T-helper 2 cell treated with Interferon-gamma antibody and Interleukin-4, amounts not matched to agents 5 μg/mL and 100 μg/mL, for 36 hours (primary cell): ENCODE results near the gene IFTAP.
"Not testable (repeated sequence)": the region's sequence is repeated elsewhere in the genome, so short reads cannot be mapped to it uniquely, and the experiment has no call there.

Source experiments
- DNase-seq: peaks from one replicate; pipeline ENCODE4 v3.0.0; 2021; ENCODE audit warnings: low spot score
- H3K27ac Mint-ChIP-seq: one replicate; pipeline ENCODE4 v1.8.0; 2021; ENCODE audit warnings: mild to moderate bottlenecking, mixed read lengths
- H3K27me3 Mint-ChIP-seq: one replicate; pipeline ENCODE4 v1.8.0; 2021; ENCODE audit warnings: low read depth, mixed read lengths
- H3K36me3 Mint-ChIP-seq: one replicate; pipeline ENCODE4 v1.8.0; 2021; ENCODE audit warnings: low read depth, mixed read lengths
- H3K4me1 Mint-ChIP-seq: one replicate; pipeline ENCODE4 v1.8.0; 2021; ENCODE audit warnings: low read depth, mixed read lengths
- H3K4me3 Mint-ChIP-seq: one replicate; pipeline ENCODE4 v1.8.0; 2022; ENCODE audit warnings: mild to moderate bottlenecking, moderate library complexity, mixed read lengths
- H3K9me3 Mint-ChIP-seq: one replicate; pipeline ENCODE4 v1.8.0; 2021; ENCODE audit warnings: mixed read lengths

Gene IFTAP

DNA sequence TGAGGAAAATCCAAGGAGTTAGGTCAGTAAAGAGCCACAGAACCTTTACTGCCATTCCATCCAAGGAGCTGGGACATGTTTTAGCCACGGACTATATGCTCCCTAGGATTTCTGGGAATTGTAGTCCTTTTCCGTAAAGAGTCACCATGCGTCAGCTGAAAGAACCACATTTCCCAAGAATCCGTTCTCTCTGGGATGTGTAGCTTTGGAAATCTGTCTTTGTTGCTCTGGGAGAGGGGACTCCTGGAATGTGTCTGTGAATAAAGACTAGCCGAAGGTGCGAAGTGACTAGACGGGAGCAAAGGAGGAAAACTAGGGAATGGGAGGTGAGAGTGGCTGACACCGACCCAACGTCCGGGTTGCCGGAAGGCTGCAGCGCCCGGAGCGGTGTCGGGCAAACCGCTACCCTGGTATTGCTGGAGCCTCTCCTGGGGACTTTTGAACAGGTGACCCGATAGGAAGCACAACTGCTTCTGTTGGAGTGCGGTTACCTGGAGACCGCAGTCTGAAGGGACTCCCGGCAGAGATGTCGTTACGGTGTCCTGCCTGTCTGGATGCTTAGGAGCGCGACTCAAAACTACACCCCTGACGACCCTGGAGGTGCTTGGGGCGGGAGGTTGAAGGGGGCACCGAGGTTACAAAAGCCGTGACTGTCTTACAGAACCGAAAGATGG lies at the start of gene IFTAP:
Gene IFTAP, plus strand, starts transcription at position 187 of the 674 bp plus-strand sequence. CDS start 15,602 bp downstream, outside the sequence.
- Mint-ChIP-seq H3K9me3 (no peaks in the 10 kb centered on the region), H3K27me3 (peaks cover 38% of the 10 kb centered on the region), H3K4me1 (peaks cover 6% of the 10 kb centered on the region), H3K36me3 (no peaks in the 10 kb centered on the region), H3K4me3 (peak within 1 kb of the TSS; percentile 84), H3K27ac (no peak within 1 kb of the TSS)
- peak; percentile 9 for DNase-seq

- H3K27me3 Mint-ChIP-seq = peaks cover 36% of the 10 kb centered on the region
- H3K4me3 Mint-ChIP-seq = no peak overlapping the region
- no peak overlapping the region for H3K27ac Mint-ChIP-seq
- H3K36me3 Mint-ChIP-seq = no peaks in the 10 kb centered on the region
- H3K9me3 Mint-ChIP-seq = no peaks in the 10 kb centered on the region
- no peak for DNase-seq
- no peaks in the 10 kb centered on the region for H3K4me1 Mint-ChIP-seq
Observed at GRCh38 chr11:36550385-36551115, 43.8 kb upstream of the IFTAP start.

GRCh38 chr11:36557390-36557789 lies 36.9 kb upstream of the IFTAP start:
- not testable (repeated sequence) for H3K27ac Mint-ChIP-seq, H3K4me3 Mint-ChIP-seq, DNase-seq, H3K9me3 Mint-ChIP-seq
- Mint-ChIP-seq H3K4me1 (peaks cover 29% of the 10 kb centered on the region), H3K36me3 (peaks cover 11% of the 10 kb centered on the region), H3K27me3 (peaks cover 24% of the 10 kb centered on the region)

DNA sequence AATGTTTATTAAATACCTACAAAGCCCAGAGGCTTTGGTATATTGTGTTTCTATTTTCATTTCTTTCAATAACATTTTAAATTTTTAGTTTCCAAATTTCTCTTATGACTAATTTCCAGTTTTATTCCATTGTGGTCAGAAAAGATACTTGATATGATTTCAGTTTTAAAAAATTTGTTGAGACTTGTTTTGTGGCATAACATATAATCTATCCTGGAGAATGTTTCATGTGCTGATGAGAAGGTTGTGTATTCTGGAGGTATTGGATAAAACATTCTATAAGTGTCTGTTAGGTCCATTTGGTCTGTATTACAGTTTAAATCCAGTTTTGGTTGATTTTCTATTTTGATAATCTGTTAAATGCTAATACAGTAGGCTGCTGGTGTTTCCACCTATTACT lies 36.3 kb upstream of the IFTAP start:
- Mint-ChIP-seq H3K9me3 (peaks cover 8% of the 10 kb centered on the region), H3K27me3 (peaks cover 30% of the 10 kb centered on the region), H3K4me3 (peak overlapping the region; percentile 72), H3K36me3 (peaks cover 11% of the 10 kb centered on the region), H3K4me1 (peaks cover 29% of the 10 kb centered on the region), H3K27ac (peak overlapping the region; percentile 91)
- no peak for DNase-seq

- no peak for DNase-seq
- Mint-ChIP-seq H3K36me3 (peaks cover 11% of the 10 kb centered on the region), H3K9me3 (peaks cover 8% of the 10 kb centered on the region), H3K27ac (peak overlapping the region; percentile 91), H3K4me3 (peak overlapping the region; percentile 72), H3K4me1 (peaks cover 29% of the 10 kb centered on the region), H3K27me3 (peaks cover 35% of the 10 kb centered on the region)
Observed at GRCh38 chr11:36558571-36559413, 35.5 kb upstream of the IFTAP start.

DNA sequence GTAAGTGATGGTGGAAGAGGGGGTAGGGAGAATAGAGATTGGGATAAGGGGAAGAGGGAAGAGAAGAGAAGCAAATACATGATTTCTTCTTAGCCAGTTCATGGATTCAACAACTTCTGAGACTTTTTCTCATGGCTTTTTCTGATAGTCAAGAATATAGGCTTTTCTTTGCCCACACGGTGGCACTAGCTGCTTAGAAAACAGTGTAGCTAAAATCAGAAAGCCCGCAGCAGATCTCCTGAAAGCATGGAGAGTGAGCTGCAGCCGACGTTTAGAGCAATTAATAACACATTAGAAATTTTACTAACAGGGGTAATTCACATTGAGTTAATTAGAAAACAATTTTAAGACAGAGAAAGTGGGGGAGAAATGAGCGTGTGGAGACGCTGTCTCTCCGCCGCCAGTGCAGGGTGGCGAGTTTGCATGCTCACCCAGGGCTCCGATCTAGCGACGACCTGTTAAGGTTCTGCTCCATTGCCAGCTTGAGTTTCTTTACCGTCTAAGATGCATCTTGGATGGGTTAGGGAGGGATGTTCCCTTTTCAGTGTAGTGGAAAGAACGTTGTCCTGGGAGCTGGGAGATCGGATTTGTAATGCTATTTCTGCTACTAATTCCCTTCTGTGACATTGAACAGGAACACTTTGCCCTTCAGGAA lies 29.8 kb upstream of the IFTAP start:
- H3K36me3 Mint-ChIP-seq = peaks cover 9% of the 10 kb centered on the region
- H3K27ac Mint-ChIP-seq = no peak overlapping the region
- peak; percentile 21 for DNase-seq

DNA sequence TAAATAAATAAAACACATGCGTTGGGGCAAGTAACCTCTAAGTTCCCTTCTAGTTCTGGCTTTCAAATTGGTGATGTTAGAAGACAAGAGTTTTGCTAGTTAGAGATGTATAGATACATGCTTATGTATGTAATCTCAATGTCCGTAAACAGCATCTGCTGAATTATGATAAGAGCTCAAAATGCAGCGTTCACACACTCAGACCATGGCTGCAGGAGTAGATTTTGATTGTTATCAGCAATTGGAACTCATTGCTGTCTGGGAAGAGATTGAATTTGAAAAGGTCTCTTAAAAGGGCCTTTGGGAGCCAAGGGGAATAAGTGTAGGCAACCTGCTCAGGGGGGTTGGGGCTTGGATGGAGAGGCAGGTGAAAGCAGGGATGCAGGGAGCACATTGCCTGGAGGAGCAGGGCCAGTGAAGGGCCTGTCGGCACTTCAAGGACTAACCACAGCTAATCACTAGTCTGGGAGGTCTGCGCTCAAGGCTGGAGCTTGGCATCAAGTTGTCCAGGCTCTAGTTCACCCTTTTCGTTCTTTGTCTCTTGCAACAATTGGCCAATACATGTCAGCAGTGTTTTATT lies 29.2 kb upstream of the IFTAP start:
- peaks cover 5% of the 10 kb centered on the region for H3K4me1 Mint-ChIP-seq
- no peak overlapping the region for H3K4me3 Mint-ChIP-seq
- H3K9me3 Mint-ChIP-seq = peaks cover 4% of the 10 kb centered on the region
- no peak for DNase-seq
- H3K27ac Mint-ChIP-seq = no peak overlapping the region
- H3K36me3 Mint-ChIP-seq = peaks cover 3% of the 10 kb centered on the region
- H3K27me3 Mint-ChIP-seq = peaks cover 75% of the 10 kb centered on the region

More for the DNA sequence above, 29.8 kb upstream of the IFTAP start:
- peaks cover 80% of the 10 kb centered on the region for H3K27me3 Mint-ChIP-seq
- peak overlapping the region; percentile 62 for H3K4me3 Mint-ChIP-seq
- H3K4me1 Mint-ChIP-seq = peaks cover 11% of the 10 kb centered on the region
- peaks cover 4% of the 10 kb centered on the region for H3K9me3 Mint-ChIP-seq

DNA sequence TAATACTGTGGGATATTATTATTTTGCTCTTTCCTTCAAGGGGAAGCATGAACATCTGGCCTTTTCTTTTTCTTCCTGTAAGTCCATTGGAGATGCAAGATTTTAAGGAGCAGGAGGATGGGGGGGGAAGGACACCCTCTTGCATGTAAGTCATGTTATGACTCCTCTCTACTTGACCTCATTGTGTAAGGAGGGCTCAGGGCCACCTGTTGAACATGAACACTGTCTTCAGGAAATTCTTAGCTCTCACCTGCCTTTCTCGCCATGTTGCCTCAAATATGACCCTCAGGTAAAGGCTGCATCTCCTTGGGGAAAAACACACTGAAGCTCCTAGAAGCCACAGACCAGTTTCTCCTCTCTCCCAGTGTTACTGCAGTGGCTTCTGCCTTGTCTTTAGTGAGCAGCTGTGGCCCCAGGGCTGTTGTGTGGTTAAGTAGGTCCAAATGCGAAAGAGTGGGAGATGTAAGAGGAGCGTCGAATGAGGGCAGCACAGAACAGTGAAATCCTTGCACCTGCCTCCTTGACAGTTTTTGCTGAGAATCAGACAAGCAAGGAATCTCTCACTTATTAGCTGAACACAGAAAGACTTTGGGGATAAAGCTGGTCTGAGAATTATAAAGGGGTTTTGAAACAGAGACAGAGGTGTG lies 27.8 kb upstream of the IFTAP start:
- no peaks in the 10 kb centered on the region for H3K9me3 Mint-ChIP-seq
- DNase-seq = no peak
- peaks cover 3% of the 10 kb centered on the region for H3K4me1 Mint-ChIP-seq
- peaks cover 77% of the 10 kb centered on the region for H3K27me3 Mint-ChIP-seq
- H3K4me3 Mint-ChIP-seq = no peak overlapping the region
- H3K36me3 Mint-ChIP-seq = no peaks in the 10 kb centered on the region
- no peak overlapping the region for H3K27ac Mint-ChIP-seq

GRCh38 chr11:36567694-36568093 lies 26.6 kb upstream of the IFTAP start, which contains the start of gene RAG1:
Gene RAG1 (plus strand): TSS chr11:36568007. CDS start chr11:36573305, 5,298 bp downstream.
- DNase-seq = no peak
- Mint-ChIP-seq H3K27ac (no peak within 1 kb of the TSS), H3K36me3 (no peaks in the 10 kb centered on the region), H3K4me1 (peaks cover 3% of the 10 kb centered on the region), H3K4me3 (no peak within 1 kb of the TSS), H3K9me3 (no peaks in the 10 kb centered on the region), H3K27me3 (peaks cover 77% of the 10 kb centered on the region)

- Mint-ChIP-seq H3K9me3 (no peaks in the 10 kb centered on the region), H3K4me3 (no peak overlapping the region), H3K36me3 (no peaks in the 10 kb centered on the region), H3K27ac (no peak overlapping the region), H3K4me1 (peaks cover 3% of the 10 kb centered on the region), H3K27me3 (peaks cover 68% of the 10 kb centered on the region)
- DNase-seq = no peak
Observed at GRCh38 chr11:36569095-36569494, 25.2 kb upstream of the IFTAP start.

DNA sequence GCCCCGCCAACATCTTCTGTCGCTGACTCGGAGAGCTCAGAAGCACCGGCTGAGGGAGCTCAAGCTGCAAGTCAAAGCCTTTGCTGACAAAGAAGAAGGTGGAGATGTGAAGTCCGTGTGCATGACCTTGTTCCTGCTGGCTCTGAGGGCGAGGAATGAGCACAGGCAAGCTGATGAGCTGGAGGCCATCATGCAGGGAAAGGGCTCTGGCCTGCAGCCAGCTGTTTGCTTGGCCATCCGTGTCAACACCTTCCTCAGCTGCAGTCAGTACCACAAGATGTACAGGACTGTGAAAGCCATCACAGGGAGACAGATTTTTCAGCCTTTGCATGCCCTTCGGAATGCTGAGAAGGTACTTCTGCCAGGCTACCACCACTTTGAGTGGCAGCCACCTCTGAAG lies 19.8 kb upstream of the IFTAP start:
- H3K4me3 Mint-ChIP-seq = no peak overlapping the region
- no peaks in the 10 kb centered on the region for H3K9me3 Mint-ChIP-seq
- no peak overlapping the region for H3K27ac Mint-ChIP-seq

GRCh38 chr11:36577373-36577772 lies 16.9 kb upstream of the IFTAP start:
- H3K4me1 Mint-ChIP-seq = no peaks in the 10 kb centered on the region
- no peaks in the 10 kb centered on the region for H3K9me3 Mint-ChIP-seq
- no peak overlapping the region for H3K4me3 Mint-ChIP-seq
- no peaks in the 10 kb centered on the region for H3K36me3 Mint-ChIP-seq
- no peak for DNase-seq
- H3K27me3 Mint-ChIP-seq = peaks cover 14% of the 10 kb centered on the region
- no peak overlapping the region for H3K27ac Mint-ChIP-seq

More for the DNA sequence above, 19.8 kb upstream of the IFTAP start:
- Mint-ChIP-seq H3K36me3 (no peaks in the 10 kb centered on the region), H3K4me1 (no peaks in the 10 kb centered on the region), H3K27me3 (peaks cover 34% of the 10 kb centered on the region)
- no peak for DNase-seq

DNA sequence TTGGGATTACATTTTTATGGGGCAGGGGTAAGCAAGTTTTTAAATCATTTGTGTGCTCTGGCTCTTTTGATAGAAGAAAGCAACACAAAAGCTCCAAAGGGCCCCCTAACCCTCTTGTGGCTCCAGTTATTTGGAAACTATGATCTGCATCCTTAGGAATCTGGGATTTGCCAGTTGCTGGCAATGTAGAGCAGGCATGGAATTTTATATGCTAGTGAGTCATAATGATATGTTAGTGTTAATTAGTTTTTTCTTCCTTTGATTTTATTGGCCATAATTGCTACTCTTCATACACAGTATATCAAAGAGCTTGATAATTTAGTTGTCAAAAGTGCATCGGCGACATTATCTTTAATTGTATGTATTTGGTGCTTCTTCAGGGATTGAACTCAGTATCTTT lies 16.4 kb upstream of the IFTAP start:
- H3K27ac Mint-ChIP-seq = no peak overlapping the region
- H3K27me3 Mint-ChIP-seq = peaks cover 9% of the 10 kb centered on the region
- no peaks in the 10 kb centered on the region for H3K9me3 Mint-ChIP-seq
- DNase-seq = no peak
- H3K4me3 Mint-ChIP-seq = no peak overlapping the region
- H3K4me1 Mint-ChIP-seq = no peaks in the 10 kb centered on the region
- H3K36me3 Mint-ChIP-seq = no peaks in the 10 kb centered on the region
